Activated CD8-positive, alpha-beta memory T cell treated with anti-CD3 and anti-CD28 coated beads, Interleukin-2, amount 50 U/mL, for 1 hour (primary cell): ENCODE results near the gene FUT6.
"Not testable (repeated sequence)": the region's sequence is repeated elsewhere in the genome, so short reads cannot be mapped to it uniquely, and the experiment has no call there.

ENCODE experiments used
- DNase-seq: peaks from one replicate; pipeline ENCODE4 v3.0.0-alpha.2; 2020; ENCODE audit errors: extremely low read depth

Gene FUT6

DNA sequence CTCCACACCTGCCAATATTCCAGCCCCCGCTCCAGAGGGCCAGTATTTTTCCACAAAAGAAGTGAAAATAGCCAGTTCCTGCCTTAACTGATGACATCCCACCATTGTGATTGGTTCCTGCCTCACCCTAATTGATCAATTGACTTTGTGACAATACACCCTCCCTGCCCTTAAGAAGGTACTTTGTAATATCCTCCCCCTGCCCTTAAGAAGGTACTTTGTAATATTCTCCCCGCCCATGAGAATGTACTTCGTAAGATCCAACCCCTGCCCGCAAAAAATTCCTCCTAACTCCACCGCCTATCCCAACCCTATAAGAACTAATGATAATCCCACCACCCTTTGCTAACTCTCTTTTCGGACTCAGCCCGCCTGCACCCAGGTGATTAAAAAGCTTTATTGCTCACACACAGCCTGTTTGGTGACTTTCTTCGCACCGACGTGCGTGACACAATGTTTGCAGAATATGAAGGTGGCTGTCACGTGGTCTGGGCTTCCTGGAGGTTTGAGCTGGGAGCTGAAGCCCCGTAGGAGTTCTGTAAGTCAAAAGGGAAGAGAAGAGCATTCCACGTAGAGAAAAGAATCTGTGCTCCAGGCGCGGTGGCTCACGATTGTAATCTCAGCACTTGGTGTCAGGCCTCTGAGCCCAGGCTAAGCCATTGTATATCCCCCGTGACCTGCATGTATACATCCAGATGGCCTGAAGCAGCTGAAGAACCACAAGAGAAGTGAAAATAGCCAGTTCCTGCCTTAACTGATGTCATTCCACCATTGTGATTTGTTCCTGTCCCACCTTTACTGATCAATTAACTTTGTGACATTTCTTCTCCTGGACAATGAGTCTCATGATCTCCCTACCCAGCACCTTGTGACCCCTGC is 17.9 kb upstream of the FUT6 start:
- no peak for DNase-seq

DNA sequence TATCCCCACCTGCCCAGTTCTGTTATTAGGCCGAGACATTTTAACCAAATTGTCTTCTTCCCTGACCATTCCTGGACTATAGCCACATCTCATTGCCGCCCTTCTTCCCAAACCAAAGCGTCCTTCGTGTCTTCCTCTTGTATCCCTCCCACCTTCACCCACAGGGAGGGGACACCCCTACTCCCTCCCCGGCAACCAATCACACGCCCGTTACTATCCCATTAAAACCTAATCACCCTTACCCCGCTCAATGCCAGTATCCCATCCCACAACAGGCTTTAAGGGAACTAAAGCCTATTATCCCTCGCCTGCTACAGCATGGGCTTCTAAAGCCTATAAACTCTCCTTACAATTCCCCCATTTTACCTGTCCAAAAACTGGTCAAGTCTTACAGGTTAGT is 15.6 kb upstream of the FUT6 start:
- not testable (repeated sequence) for DNase-seq

DNA sequence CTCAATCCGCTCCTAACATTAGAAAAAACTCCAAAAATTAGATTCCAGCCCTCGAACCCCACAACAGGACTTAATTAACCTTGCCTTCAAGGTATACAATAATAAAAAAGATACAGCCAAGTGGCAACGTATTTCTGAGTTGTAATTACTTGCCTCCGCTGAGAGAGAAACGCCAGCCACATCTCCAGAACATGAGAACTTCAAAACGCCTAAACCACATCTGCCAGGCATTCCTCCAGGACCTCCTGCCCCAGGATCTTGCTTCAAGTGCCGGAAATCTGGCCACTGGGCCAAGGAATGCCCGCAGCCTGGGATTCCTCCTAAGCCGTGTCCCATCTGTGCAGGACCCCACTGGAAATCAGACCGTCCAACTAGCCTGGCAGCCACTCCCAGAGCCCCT is 14.6 kb upstream of the FUT6 start:
- DNase-seq: not testable (repeated sequence)

DNA sequence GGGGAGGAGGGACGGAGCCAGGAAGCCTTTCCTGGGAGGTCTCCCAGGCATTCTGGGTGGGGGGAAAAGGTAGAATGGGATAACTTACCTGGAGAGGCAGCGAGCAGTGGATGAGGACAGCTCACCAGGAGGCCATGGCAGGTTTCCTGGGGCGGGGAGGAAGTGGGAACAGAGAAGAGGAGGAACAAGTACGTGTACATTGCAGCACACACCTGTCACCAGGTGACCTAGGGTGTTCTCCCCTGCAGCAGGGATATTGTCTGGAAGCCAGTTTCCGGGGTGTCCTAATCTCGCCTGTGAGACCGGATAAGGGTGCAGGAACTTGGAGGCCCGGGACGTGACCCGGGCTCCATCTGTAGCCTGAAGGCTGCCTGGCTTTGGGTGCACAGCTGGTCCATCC is 11.8 kb upstream of the FUT6 start, which contains the start of gene FUT3:
Gene FUT3, minus strand, starts transcription at position 148 of the 400 bp plus-strand sequence.
- no peak for DNase-seq

DNA sequence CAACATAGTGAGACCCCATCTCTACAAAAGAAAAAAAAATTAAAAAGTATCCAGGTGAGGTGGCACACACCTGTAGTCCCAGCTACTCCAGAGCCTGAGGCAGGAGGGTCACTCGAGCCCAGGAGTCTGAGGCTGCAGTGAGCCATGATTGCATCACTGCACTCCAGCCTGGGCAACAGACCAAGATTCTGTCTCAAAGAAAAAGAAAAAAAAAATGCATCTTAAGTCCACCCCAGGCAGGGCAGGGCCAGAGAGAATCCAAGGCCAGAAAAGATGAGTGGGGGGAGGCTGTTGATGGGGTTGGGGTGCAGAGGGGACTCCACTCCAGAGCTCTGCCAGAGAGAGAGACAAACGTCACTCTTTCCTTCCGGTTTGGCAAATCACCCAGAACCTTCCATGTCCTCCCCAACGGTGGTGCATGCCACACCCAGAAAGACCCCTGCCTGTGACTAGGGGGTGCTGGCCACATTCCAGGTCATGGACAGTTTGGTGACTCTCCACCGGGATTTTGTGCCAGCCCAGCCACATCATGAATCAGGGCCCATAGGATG is 11.3 kb upstream of the FUT6 start:
- DNase-seq: no peak

DNA sequence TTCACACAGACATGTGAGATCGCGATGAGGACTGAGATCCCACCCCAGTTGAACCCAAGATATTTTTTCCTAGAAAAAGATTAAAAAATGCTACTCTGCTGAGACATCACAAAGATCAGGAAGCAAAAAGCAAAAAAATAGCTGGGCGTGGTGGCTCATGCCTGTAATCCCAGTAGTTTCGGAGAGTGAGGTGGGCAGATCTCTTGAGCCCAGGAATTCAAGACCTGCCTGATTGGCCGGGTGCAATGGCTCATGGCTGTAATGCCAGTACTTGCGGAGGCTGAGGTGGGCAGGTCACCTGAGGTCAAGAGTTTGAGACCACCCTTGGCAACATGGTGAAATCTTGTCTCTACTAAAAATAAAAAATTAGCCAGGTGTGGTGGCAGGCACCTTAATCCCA is 10.7 kb upstream of the FUT6 start:
- DNase-seq: no peak

DNA sequence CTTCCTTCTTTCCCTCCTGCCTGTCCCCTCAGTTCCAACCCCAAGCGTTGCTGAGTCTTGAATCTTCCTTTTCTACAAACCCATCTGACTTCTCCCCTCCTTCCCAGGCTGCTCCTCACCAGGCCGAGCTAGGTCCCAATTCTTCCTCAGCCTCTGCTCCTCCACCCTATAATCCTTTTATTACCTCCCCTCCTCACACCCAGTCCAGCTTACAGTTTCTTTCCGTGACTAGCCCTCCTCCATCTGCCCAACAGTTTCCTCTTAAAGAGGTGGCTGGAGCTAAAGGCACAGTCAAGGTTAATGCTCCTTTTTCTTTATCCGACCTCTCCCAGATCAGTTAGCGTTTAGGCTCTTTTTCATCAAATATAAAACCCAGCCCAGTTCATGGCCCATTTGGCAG is 9.1 kb upstream of the FUT6 start:
- DNase-seq: not testable (repeated sequence)

DNA sequence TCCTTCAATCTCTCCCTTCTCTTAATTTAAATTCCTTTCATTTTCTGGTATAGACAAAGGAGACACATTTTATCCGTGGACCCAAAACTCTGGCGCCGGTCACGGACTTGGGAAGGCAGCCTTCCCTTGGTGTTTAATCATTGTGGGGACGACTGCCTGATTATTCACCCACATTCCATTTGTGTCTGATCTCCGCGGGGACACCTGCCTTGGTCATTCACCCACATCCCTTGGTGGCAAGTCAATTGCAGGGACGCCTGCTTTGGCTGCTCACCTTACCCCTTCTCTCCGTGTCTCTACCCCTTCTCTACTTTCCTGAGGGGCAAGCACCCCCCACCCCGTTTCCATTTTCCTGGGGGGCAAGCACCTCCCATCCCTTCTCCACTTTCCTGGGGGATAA is 8.3 kb upstream of the FUT6 start:
- DNase-seq: not testable (repeated sequence)

DNA sequence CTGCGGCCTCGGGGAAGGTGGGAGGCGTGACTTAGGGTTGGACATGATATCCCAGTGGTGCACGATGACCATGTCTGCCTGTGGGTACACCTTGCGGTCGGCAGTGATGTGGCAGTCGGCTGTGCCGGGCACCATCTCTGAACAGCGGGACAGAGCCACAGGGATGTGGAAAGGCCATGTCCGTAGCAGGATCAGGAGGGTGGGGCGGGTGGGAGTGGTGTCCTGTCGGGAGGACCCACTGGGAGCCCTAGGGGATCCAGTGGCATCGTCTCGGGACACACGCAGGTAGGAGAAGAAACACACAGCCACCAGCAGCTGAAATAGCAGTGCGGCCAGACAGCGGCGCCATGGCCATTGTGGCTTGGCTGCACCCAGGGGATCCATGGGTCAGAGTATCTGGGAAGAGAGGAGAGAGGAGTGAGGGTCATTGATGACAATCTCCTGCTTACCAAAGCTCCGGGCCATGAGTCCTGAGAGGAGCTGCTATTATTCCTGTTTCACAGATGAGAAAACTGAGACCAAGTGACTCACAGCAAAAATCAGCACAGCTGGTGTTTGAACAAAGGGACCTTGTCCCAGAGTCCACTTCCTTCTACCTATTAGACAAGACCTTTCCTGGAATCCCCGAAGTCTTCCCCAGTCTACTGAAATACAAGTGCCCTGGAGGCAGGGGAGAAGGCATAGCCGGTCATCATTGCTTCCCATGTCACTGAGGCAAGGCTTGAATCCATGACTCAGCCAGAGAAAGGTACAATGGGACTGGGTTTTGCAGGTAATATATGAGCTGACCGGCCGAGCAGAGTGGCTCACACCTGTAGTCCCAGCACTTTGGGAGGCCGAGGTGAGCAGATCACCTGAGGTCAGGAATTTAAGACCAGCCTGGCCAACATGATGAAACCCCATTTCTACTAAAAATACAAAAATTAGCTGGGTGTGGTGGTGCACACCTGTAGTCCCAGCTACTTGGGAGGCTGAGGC is 5.2 kb upstream of the FUT6 start:
- DNase-seq: no peak

DNA sequence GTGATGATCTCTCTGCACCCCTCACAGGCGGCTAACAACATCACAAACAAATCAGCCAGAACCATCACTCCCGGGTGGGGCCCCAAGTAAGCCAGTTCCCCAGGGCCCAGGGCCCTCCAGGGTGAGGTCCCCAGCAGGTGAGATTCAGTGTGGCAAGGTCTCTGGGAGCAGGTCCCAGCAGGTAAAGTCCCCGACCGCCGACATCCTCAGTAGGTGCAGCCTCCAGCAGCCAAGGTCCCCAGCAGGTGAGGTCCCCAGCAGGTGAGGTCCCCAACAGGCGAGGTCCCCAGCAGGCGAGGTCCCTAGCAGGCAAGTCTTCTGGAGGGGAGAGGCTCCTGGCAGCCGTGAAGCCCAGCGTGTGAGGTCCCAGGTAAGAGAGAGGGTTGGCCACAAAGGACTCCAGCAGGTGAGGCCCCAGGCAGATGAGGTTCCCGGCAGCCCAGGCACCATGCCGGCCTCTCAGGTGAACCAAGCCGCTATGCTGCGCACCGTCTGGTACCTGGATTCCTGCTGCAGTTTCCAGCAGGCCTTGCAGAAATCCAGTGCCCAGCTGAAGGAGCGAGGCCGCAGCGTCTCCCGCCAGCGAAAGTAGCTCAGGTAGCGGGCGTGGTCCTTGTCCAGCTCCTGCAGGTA is 3.9 kb upstream of the FUT6 start:
- DNase-seq: no peak

DNA sequence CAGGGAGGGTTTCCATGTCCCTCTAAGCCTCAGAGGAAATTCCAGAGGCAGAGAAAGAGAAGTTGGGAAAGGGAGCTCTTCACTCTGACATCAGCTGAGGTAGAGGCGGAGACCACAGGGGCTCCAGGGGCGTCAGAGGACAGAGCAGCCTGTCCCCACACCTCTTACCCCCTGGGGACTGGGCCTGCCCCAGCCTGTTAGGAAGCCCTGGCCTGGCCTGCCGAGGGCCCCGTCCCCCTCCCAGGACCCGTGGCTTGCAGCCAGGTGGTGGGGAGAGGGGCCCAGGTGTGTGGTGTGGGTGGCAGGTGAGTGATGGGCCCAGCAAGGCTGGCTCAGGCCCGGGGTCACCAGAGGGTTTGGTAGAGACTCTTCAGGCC is 2.2 kb upstream of the FUT6 start:
- DNase-seq: not testable (repeated sequence)

DNA sequence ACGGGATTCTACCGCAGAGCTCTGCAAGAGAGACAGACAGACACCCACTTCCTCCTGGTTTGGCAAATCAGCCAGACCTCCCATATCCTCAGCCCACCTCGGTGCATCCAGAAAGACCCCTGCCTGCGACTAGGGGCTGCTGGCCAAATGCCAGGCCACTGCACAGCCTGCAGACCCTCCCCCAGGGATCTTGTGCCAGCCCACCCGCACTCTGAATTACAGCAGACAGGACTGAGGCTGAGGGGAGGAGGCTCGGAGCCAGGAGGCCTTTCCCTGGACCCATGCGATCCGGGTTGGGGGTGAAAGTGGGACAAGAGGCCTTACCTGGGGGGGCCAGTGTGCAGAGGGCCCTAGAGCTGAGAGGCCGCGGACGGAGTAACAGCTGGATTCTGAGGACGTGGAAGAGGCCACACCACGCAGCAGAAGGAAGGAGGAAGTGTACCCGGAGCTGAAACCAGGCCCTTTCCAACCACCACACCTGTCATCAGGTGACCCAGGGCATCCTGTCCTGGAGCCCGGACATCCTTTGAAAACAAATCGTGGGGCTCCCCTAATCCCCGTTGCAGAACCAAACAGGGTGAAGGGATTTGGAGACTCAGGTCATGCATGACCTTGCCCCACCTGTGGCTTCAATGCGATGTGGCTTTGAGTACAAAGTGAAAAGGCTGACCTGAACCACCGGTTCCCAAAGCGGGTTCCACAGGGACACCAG is 993 bp downstream of the FUT6 start:
- no peak for DNase-seq

DNA sequence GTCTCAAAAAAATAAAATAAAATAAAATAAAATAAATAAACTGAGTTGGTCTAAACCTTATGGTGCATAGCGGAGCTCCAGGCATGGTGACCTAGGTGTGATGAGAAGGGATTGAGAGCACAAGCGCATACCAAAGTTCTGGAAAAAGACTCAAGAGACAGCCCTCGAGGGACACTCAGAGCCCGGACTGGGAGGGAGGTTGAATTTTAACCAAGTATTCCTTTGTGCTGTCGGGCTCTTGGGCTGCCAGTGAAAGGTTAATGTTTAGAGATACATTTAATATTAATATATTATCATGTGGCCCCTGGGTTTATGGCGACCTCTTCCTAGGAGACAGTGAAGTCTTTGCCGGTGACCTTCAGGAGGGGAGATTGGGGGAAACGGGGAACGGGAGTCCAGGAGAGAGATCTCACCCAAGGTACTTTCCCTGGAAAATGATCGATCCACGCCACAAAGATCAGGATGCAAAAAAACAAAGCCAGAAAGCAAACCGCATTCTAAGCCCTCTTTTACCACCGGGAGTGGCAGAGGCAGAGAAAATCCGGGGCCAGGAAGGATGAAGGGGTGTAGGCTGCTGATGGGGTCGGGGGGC is 1.6 kb downstream of the FUT6 start:
- no peak for DNase-seq

DNA sequence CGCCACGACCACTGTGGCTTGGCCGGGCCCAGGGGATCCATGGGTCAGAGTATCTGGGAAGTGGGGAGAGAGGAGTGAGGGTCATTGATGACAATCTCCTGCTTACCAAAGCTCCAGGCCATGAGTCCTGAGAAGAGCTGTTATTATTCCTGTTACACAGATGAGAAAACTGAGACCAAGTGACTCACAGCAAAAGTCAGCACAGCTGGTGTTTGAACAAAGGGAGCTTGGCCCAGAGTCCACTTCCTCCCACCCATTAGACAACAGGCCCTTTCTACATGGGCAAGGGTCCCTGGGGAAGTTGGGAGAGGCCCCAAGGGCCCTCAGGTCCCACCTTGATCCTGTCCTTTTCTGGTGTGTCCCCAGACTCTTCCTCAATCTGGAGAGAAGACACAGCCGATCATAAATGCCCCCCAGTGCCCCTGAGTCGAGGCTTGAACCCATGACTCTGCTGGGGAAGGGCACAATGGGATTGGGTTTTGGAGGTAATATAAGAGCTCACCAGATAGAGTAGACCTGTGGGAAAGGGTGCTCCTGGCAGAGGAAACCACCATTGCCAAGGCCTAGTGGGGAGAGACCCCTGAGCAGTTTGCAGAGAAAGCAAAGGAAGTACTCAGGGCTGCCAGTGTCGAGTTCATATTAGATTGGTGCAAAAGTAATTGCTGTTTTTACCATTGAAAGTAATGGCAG is 6.8 kb downstream of the FUT6 start:
- DNase-seq: no peak

DNA sequence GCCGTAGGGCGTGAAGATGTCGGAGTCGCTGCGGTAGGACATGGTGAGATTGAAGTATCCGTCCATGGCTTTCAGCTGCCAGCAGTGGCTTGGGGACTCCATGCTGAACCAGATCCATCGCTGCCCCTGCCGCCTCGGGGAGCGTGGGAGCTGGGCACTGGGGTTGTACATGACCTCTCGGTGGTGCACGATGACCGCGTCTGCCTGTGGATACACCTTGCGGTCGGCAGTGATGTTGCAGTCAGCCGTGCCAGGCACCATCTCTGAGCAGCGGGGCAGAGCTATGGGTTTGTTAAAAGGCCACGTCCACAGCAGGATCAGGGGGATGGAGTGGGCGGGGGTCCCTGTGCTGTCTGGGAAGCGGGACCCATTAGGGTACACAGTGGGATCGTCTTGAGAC is 7.4 kb downstream of the FUT6 start:
- no peak for DNase-seq

DNA sequence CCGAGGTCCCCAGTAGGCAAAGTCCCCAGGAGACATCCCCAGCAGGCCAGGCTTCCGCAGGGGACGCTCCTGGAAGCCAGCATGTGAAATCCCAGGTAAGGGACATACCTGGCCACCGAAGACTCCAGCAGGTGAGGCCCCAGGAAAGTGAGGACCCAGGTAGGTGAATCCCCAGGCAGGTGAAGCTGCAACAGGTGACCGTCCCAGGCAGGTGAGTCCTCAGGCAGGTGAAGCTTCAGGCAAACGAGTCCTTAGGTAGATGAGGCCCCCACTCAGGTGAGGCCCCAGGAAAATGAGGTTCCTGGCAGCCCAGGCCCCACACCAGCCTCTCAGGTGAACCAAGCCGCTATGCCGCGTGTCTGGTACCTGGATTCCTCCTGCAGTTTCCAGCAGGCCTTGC is 8.3 kb downstream of the FUT6 start:
- DNase-seq: no peak

DNA sequence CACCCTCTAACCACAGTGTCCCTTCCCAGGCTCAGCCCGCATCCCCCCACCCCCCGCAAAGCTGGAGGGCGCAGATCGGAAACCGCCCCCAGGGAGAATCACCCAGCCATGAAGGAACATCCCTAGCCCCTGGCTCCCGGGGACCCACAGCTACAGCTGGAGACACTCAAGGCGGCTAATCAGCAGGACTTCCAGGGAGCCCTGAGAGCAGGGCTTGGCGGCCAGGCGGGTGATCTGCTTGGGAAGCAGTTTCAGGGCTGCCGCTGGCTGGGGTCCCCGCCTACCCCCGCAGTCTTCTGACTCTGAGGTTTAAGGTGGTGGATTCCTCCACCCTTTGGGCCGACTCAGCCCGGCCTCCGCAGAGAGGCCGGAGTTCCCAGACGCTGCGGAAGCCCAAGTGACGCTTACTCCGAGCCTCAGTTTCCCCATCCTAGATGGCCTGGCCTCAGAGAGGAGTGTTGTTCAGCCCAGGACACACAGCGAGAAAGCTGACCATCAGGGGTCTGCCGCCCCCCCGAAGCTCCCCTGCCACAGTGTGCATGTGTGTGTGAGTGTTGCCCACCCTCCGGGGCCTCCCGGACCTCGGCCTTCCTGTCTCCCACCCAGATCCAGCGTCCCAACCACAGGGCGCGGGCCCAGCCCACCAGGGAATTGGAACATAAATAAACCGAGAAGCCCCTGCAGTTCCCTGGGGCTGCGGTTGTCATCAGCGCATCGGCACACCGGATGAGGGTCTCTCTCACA is 9.8 kb downstream of the FUT6 start:
- DNase-seq: no peak

DNA sequence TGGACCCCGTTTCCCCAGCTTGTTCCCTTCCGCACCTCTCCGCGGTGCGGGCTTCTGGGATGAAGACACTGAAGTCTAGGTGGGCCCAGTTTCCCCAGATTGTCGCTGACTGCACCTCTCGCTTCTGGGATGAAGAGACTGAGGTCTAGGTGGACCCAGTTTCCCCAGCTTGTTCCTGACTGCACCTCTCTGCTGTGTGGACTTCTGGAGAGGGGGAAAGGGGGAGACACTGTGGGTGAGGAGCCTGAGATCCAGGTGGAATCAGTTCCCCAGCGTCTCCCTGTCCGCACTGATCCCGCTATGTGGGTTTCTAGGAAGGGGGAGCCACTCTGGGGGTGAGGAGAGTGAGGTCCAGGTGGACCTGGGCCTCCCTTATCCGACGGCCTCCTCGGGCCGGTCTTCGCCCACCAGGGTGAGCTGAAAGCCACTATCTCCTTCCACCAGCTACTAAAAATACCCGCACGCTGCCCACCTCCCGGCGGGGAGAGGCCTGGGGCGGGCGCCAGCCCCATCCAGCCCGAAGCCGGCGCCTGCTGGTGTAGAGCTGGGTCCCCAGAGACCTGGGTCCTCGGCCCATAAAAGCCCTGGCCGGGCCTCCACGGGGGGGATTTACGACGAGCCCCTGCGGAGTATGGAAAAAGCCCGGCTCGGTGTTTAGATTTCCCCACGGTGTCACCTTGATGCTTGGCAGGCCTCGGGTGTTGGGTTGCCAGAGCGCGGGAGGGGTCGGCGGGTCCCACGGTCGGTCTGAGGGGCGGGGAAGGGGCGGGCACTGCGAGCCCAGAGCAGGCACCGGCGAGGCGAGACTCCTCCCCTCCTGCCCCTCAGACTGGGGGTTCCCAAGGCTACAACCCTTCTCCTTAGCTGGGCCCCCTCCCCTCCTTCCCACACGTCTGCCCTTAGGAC is 10.6 kb downstream of the FUT6 start:
- DNase-seq: no peak
